Stimulated activated CD8-positive, alpha-beta memory T cell treated with anti-CD3 and anti-CD28 coated beads, Interleukin-15, amount 100 ng/mL, for 24 hours (primary cell): ENCODE data around the gene TMEM132D.

ENCODE experiments used
- DNase-seq: peaks from one replicate; pipeline ENCODE4 v3.0.0-alpha.2; 2020; ENCODE audit warnings: low read depth

The TMEM132D gene

GRCh38 chr12:129179941-129180553, 723.8 kb downstream of the TMEM132D start:
- DNase-seq: no peak

GRCh38 chr12:129169928-129170327, 733.9 kb downstream of the TMEM132D start:
- DNase-seq: no peak

GRCh38 chr12:129163861-129164260, 740.0 kb downstream of the TMEM132D start:
- DNase-seq: no peak

- no peak for DNase-seq
These were observed 740.4 kb downstream of the TMEM132D start for GRCh38 chr12:129163461-129163860.

- no peak for DNase-seq
These were observed 741.0 kb downstream of the TMEM132D start for GRCh38 chr12:129162805-129163204.

- no peak for DNase-seq
These were observed 742.3 kb downstream of the TMEM132D start for GRCh38 chr12:129161511-129161910.

GRCh38 chr12:129160282-129160681, 743.5 kb downstream of the TMEM132D start:
- no peak for DNase-seq

- no peak for DNase-seq
These were observed 751.3 kb downstream of the TMEM132D start for GRCh38 chr12:129152351-129153104.

GRCh38 chr12:129150721-129151120, 753.1 kb downstream of the TMEM132D start:
- DNase-seq: no peak

- no peak for DNase-seq
These were observed 758.4 kb downstream of the TMEM132D start for GRCh38 chr12:129145381-129145780.

GRCh38 chr12:129138776-129139175, 765.0 kb downstream of the TMEM132D start:
- no peak for DNase-seq

- no peak for DNase-seq
These were observed 767.0 kb downstream of the TMEM132D start for GRCh38 chr12:129136694-129137325.

GRCh38 chr12:129127771-129128170, 776.1 kb downstream of the TMEM132D start:
- no peak for DNase-seq

GRCh38 chr12:129127211-129127610, 776.6 kb downstream of the TMEM132D start:
- no peak for DNase-seq

GRCh38 chr12:129119537-129119936, 784.3 kb downstream of the TMEM132D start:
- DNase-seq: no peak

GRCh38 chr12:129115558-129115957, 788.3 kb downstream of the TMEM132D start:
- DNase-seq: no peak

GRCh38 chr12:129110575-129110974, 793.2 kb downstream of the TMEM132D start:
- DNase-seq: no peak

- DNase-seq: no peak
These were observed 794.4 kb downstream of the TMEM132D start for GRCh38 chr12:129109174-129110001.

GRCh38 chr12:129106772-129107171, 797.1 kb downstream of the TMEM132D start:
- no peak for DNase-seq

- DNase-seq: no peak
These were observed 800.6 kb downstream of the TMEM132D start for GRCh38 chr12:129103231-129103630.

GRCh38 chr12:129102233-129102632, 801.6 kb downstream of the TMEM132D start:
- no peak for DNase-seq

- DNase-seq: no peak
These were observed 802.0 kb downstream of the TMEM132D start for GRCh38 chr12:129101816-129102215.
